Muscle layer of duodenum (tissue), 2 donors: ENCODE measurements around the gene NANOS1.

Experiments used
- H3K27ac ChIP-seq: one replicate; pipeline ENCODE4 v1.7.0; 2013; ENCODE audit warnings: mild to moderate bottlenecking, low read length
- H3K27me3 ChIP-seq: one replicate; pipeline ENCODE4 v1.7.0; 2013; ENCODE audit warnings: low read depth, mild to moderate bottlenecking, control low read depth, low read length
- H3K36me3 ChIP-seq, 2 donors: one replicate each; pipeline ENCODE4 v1.7.0; 2013; ENCODE audit warnings: low read length in 2 of 2, control low read depth in 1 of 2, mild to moderate bottlenecking in 1 of 2; ENCODE audit not compliant: insufficient read depth in 2 of 2, control insufficient read depth in 1 of 2
- H3K4me1 ChIP-seq, 2 donors: one replicate each; pipeline ENCODE4 v1.7.0; 2013; ENCODE audit warnings: low read length in 2 of 2, mild to moderate bottlenecking in 2 of 2, control low read depth in 1 of 2, moderate library complexity in 1 of 2; ENCODE audit not compliant: insufficient read depth in 2 of 2, control insufficient read depth in 1 of 2
- H3K4me3 ChIP-seq, 2 donors: one replicate each; pipeline ENCODE4 v1.7.0; 2013; ENCODE audit warnings: low read length in 2 of 2, low read depth in 1 of 2, mild to moderate bottlenecking in 1 of 2
- H3K9me3 ChIP-seq, 2 donors: one replicate each; pipeline ENCODE4 v1.7.0; 2013; ENCODE audit warnings: low read length in 2 of 2, control low read depth in 1 of 2, mild to moderate bottlenecking in 1 of 2; ENCODE audit not compliant: control insufficient read depth in 1 of 2
- donor health status: healthy.

NANOS1 gene

GRCh38 chr10:119061926-119062325 lies 32.4 kb downstream of the NANOS1 start:
- Histone ChIP-seq H3K27me3 (no peaks in the 10 kb centered on the region), H3K9me3 (no peaks in the 10 kb centered on the region), H3K27ac (no peak overlapping the region), H3K36me3 (peaks cover 84 to 85% of the 10 kb centered on the region in 2 donors), H3K4me3 (no peak overlapping the region), H3K4me1 (no peaks in the 10 kb centered on the region)

GRCh38 chr10:119070395-119071165 lies 41.1 kb downstream of the NANOS1 start:
- Histone ChIP-seq H3K4me3 (no peak overlapping the region), H3K27me3 (no peaks in the 10 kb centered on the region), H3K4me1 (peaks cover 0 to 5% of the 10 kb centered on the region in 2 donors), H3K36me3 (peaks cover 57 to 58% of the 10 kb centered on the region in 2 donors), H3K27ac (no peak overlapping the region), H3K9me3 (no peaks in the 10 kb centered on the region)

GRCh38 chr10:119073584-119073983 lies 44.1 kb downstream of the NANOS1 start:
- Histone ChIP-seq H3K9me3 (no peaks in the 10 kb centered on the region), H3K27ac (no peak overlapping the region), H3K27me3 (no peaks in the 10 kb centered on the region), H3K4me3 (no peak overlapping the region), H3K36me3 (peaks cover 35 to 39% of the 10 kb centered on the region in 2 donors), H3K4me1 (peaks cover 7 to 21% of the 10 kb centered on the region in 2 donors)

- Histone ChIP-seq H3K4me1 (peaks cover 7 to 29% of the 10 kb centered on the region in 2 donors), H3K27ac (peak overlapping the region; percentile 99), H3K9me3 (no peaks in the 10 kb centered on the region), H3K36me3 (peaks cover 0 to 6% of the 10 kb centered on the region in 2 donors), H3K4me3 (peak overlapping the region; percentile 79 to 93), H3K27me3 (no peaks in the 10 kb centered on the region)
Measured at GRCh38 chr10:119078422-119079179, 49.1 kb downstream of the NANOS1 start.

DNA sequence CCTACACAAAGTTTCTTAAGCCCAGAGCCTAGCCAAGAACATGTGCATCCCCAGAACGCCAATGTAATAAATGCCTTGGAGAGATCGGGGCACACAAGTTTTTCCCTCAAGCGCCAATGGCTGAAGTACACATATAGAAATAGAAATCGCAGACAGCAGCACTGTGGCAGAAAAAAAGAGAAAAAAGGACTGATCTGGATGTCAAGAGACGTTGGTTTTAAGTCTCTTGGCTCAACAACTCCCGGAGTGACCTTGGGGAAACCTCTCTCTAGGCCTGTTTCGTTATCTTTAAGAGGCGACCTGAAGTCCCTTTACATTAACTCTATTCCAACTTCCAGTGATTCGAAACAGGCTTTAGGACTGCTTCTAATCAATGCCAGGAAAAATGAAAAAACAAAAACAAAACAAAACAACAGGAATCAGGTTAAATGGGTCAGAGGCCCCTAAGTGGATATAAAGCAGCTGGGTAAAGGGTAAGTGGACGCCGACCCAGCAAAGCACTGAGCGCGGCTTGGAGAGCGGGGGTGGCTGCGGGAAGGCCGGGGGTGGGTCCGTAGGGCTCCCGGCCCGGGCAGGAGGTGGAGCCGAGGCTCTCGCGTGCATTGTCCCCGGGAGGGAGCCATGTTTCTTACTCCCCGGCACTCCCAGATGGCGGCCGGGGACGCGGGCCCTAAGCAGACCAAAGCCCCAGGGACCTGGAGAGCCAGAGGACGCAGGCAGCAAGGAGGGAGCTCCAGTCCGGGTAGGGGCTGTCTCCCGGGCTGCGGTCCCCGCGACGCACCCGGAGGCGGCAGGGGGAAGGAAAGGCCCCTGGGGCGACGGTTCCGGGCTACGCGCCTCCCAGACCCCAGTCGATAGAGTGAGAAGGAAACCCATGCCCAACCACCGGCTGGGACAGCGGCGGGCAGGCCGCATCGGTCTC lies 50.3 kb downstream of the NANOS1 start:
- H3K27me3 ChIP-seq, result no peaks in the 10 kb centered on the region
- peak overlapping the region; percentile 99 for H3K27ac ChIP-seq
- peaks cover 7 to 29% of the 10 kb centered on the region in 2 donors for H3K4me1 ChIP-seq
- H3K36me3 ChIP-seq, result peaks cover 0 to 6% of the 10 kb centered on the region in 2 donors
- peak overlapping the region; percentile 79 to 93 for H3K4me3 ChIP-seq
- H3K9me3 ChIP-seq, result no peaks in the 10 kb centered on the region

DNA sequence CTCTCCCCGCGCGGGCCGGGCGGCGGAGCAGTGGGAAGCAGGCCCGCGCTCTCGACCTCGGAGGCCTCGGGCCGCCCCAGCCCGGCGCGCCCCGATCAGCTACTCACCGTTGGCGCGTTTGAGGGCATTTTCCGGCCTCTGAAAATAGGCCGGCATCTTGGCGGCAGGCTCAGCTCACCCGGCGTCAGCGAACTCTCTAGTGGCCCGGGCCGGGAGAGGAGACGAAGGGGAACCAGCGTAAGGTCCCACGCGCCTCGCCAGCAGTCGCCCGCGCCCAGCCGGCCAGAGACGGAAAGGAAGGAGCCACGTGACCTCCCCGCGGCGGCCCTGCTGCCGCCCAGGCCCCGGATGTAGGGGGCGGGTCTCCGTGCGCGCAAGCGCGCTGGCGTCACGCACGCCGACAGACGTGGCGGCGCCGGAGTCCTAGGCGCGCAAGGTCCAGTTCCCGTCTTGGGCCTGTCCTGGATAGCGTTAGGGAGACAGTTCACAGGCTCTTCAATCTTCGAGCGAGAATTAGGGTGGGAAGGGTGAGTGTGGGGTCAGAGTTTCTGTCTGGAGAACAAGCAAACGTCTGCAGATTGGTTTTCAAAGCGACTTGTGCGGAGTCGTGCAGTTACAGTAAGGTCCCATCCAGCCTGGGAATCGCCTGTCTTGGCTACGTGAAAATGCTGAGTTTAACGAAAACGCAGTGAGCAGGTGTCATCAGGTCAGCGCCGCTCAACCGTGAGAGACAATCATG lies 51.2 kb downstream of the NANOS1 start, which contains the start of gene EIF3A:
Gene EIF3A, minus strand, starts transcription at position 297 of the 739 bp plus-strand sequence. Its CDS starts 141 bp downstream, at position 156.
- peaks cover 0 to 6% of the 10 kb centered on the region in 2 donors for H3K36me3 ChIP-seq
- H3K4me3 ChIP-seq, result peak within 1 kb of the TSS; percentile 79 to 93
- no peaks in the 10 kb centered on the region for H3K27me3 ChIP-seq
- H3K4me1 ChIP-seq, result peaks cover 7 to 24% of the 10 kb centered on the region in 2 donors
- peak within 1 kb of the TSS; percentile 99 for H3K27ac ChIP-seq
- H3K9me3 ChIP-seq, result no peaks in the 10 kb centered on the region
